ENCODE data around the gene RNF157.
"Not testable (repeated sequence)": the region's sequence is repeated elsewhere in the genome, so short reads cannot be mapped to it uniquely, and the experiment has no call there.

RNF157 gene

GRCh38 chr17:76232342-76232741 lies 8.0 kb downstream of the RNF157 start:
- no peak for DNase-seq

- not testable (repeated sequence) for DNase-seq
Observed at GRCh38 chr17:76226749-76227148, 13.5 kb downstream of the RNF157 start.

GRCh38 chr17:76225373-76226086 lies 14.8 kb downstream of the RNF157 start:
- DNase-seq: not testable (repeated sequence)

- no peak for DNase-seq
Observed at GRCh38 chr17:76223802-76224201, 16.5 kb downstream of the RNF157 start.

GRCh38 chr17:76219670-76220383 lies 20.5 kb downstream of the RNF157 start:
- DNase-seq: no peak

GRCh38 chr17:76217081-76217480 lies 23.2 kb downstream of the RNF157 start:
- no peak for DNase-seq

GRCh38 chr17:76213491-76213890 lies 26.8 kb downstream of the RNF157 start:
- DNase-seq: no peak

- DNase-seq: no peak
Observed at GRCh38 chr17:76208120-76208519, 32.2 kb downstream of the RNF157 start.

GRCh38 chr17:76207275-76208059 lies 32.8 kb downstream of the RNF157 start:
- DNase-seq: no peak

GRCh38 chr17:76205542-76206144 lies 34.6 kb downstream of the RNF157 start:
- not testable (repeated sequence) for DNase-seq

GRCh38 chr17:76204277-76204676 lies 36.0 kb downstream of the RNF157 start:
- no peak for DNase-seq

GRCh38 chr17:76200354-76200753 lies 39.9 kb downstream of the RNF157 start:
- no peak for DNase-seq

GRCh38 chr17:76199469-76199868 lies 40.8 kb downstream of the RNF157 start:
- peak; percentile 64 for DNase-seq

GRCh38 chr17:76198702-76199101 lies 41.6 kb downstream of the RNF157 start:
- no peak for DNase-seq

- DNase-seq: no peak
Observed at GRCh38 chr17:76197911-76198310, 42.4 kb downstream of the RNF157 start.

GRCh38 chr17:76196675-76197074 lies 43.6 kb downstream of the RNF157 start:
- DNase-seq: no peak

- no peak for DNase-seq
Observed at GRCh38 chr17:76195281-76196096, 44.8 kb downstream of the RNF157 start.

- peak; percentile 26 for DNase-seq
Observed at GRCh38 chr17:76193591-76193990, 46.7 kb downstream of the RNF157 start.

- no peak for DNase-seq
Observed at GRCh38 chr17:76191896-76192295, 48.4 kb downstream of the RNF157 start.

- no peak for DNase-seq
Observed at GRCh38 chr17:76189741-76190140, 50.6 kb downstream of the RNF157 start.

- no peak for DNase-seq
Observed at GRCh38 chr17:76189247-76189646, 51.0 kb downstream of the RNF157 start.

Data from activated CD4-positive, alpha-beta T cell treated with anti-CD3 and anti-CD28 coated beads, Interleukin-2, amount 50 U/mL, for 1 hour (primary cell).